DOHH2 (cell line): Measurements from ENCODE around the gene TUBA8.

Experiments
- H3F3A ChIP-seq: fragments of 200-600 bp; sonication (generic), shearing (Covaris generic); 2 replicates; pipeline ENCODE4 v1.6.0; 2016; ENCODE audit warnings: antibody characterized with exemption, mild to moderate bottlenecking; ENCODE audit not compliant: control insufficient read depth, insufficient read depth
- H3K27ac ChIP-seq: fragments of 200-600 bp; sonication (generic); 2 replicates; pipeline ENCODE4 v1.5.1; 2014; ENCODE audit warnings: low read depth, mild to moderate bottlenecking, low read length, moderate library complexity
- H3K27me3 ChIP-seq: fragments of 200-600 bp; sonication (generic); 2 replicates; pipeline ENCODE4 v1.6.1; 2014; ENCODE audit warnings: mild to moderate bottlenecking, low read length, mixed read lengths; ENCODE audit not compliant: control insufficient read depth
- H3K36me3 ChIP-seq: fragments of 200-600 bp; sonication (generic); 2 replicates; pipeline ENCODE4 v1.6.1; 2014; ENCODE audit warnings: mild to moderate bottlenecking, low read length, moderate library complexity, mixed read lengths; ENCODE audit not compliant: control insufficient read depth
- H3K4me1 ChIP-seq: fragments of 200-600 bp; sonication (generic); 2 replicates; pipeline ENCODE4 v1.6.1; 2014; ENCODE audit warnings: mild to moderate bottlenecking, low read length, mixed read lengths; ENCODE audit not compliant: control insufficient read depth
- H3K4me2 ChIP-seq: fragments of 200-600 bp; sonication (generic); 2 replicates; pipeline ENCODE4 v1.6.0; 2014; ENCODE audit warnings: mild to moderate bottlenecking, low read length, moderate library complexity
- H3K4me3 ChIP-seq: fragments of 200-600 bp; sonication (generic); 2 replicates; pipeline ENCODE4 v1.5.1; 2014; ENCODE audit warnings: mild to moderate bottlenecking, low read length, mixed read lengths
- H3K79me2 ChIP-seq: fragments of 200-600 bp; sonication (generic); 2 replicates; pipeline ENCODE4 v1.6.1; 2014; ENCODE audit warnings: mild to moderate bottlenecking, low read length, mixed read lengths; ENCODE audit not compliant: control insufficient read depth
- H3K9me2 ChIP-seq: fragments of 200-600 bp; sonication (generic); replicated peaks from 2 replicates; pipeline ENCODE4 v1.6.1; 2014; ENCODE audit warnings: mild to moderate bottlenecking, low read length, mixed read lengths; ENCODE audit not compliant: control insufficient read depth
- H3K9me3 ChIP-seq: fragments of 200-600 bp; sonication (generic); 2 replicates; pipeline ENCODE4 v1.6.1; 2014; ENCODE audit warnings: antibody characterized with exemption, low read length, mixed read lengths; ENCODE audit not compliant: control insufficient read depth, insufficient read depth
- H4K20me1 ChIP-seq: fragments of 200-600 bp; sonication (generic); 2 replicates; pipeline ENCODE4 v1.6.0; 2014; ENCODE audit warnings: low read depth, mild to moderate bottlenecking, antibody characterized with exemption, low read length, moderate library complexity; ENCODE audit not compliant: control insufficient read depth, insufficient read depth
- EZH2phosphoT487 ChIP-seq: fragments of 200-600 bp; sonication (generic); IDR thresholded peaks from 2 replicates; pipeline ENCODE4 v1.6.1; 2017; ENCODE audit warnings: borderline replicate concordance, mild to moderate bottlenecking, antibody characterized with exemption, low read length, moderate library complexity, mixed read lengths
- TF ChIP-seq, protein P1 (sequence below): fragments of 200-600 bp; sonication (generic); IDR thresholded peaks from one replicate; pipeline ENCODE4 v1.5.1; 2014; ENCODE audit warnings: antibody characterized with exemption, mild to moderate bottlenecking, low read depth, low read length; ENCODE audit not compliant: poor library complexity, severe bottlenecking

The TUBA8 gene

DNA sequence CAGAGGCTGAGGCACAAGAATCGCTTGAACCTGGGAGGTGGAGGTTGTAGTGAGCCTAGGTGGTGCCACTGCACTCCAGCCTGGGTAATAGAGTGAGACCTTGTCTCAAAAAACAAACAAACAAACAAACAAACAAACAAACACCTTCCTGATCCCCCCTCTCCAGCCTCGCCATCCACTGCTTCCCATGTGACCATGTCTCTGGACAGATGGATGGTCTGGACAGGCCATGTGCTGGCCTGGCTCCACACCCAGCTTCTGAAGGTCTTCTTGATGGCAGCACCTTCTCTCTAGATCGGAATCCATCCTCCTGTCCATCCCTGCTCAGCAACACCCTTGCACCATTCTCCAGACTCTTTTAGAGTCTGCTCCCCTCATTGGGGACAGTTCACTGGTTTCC is 43.5 kb upstream of the TUBA8 start:
- H3K27me3 ChIP-seq: no peaks in the 10 kb centered on the region
- peaks cover 10% of the 10 kb centered on the region; the same call in 1 of the 2 replicates for H3K36me3 ChIP-seq
- peaks cover 78% of the 10 kb centered on the region for H3K4me1 ChIP-seq
- H4K20me1 ChIP-seq: no peaks in the 10 kb centered on the region
- H3K4me3 ChIP-seq: no peak overlapping the region
- H3K4me2 ChIP-seq: peak overlapping the region; percentile 76; the same call in 1 of the 2 replicates
- no peak overlapping the region for H3K27ac ChIP-seq
- H3F3A ChIP-seq: peaks cover 21% of the 10 kb centered on the region
- no peaks in the 10 kb centered on the region for H3K9me3 ChIP-seq
- TF ChIP-seq, protein P1, sequence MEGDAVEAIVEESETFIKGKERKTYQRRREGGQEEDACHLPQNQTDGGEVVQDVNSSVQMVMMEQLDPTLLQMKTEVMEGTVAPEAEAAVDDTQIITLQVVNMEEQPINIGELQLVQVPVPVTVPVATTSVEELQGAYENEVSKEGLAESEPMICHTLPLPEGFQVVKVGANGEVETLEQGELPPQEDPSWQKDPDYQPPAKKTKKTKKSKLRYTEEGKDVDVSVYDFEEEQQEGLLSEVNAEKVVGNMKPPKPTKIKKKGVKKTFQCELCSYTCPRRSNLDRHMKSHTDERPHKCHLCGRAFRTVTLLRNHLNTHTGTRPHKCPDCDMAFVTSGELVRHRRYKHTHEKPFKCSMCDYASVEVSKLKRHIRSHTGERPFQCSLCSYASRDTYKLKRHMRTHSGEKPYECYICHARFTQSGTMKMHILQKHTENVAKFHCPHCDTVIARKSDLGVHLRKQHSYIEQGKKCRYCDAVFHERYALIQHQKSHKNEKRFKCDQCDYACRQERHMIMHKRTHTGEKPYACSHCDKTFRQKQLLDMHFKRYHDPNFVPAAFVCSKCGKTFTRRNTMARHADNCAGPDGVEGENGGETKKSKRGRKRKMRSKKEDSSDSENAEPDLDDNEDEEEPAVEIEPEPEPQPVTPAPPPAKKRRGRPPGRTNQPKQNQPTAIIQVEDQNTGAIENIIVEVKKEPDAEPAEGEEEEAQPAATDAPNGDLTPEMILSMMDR: no peak
- TF ChIP-seq EZH2phosphoT487: no peak
- no peaks in the 10 kb centered on the region for H3K9me2 ChIP-seq
- H3K79me2 ChIP-seq: no peaks in the 10 kb centered on the region

DNA sequence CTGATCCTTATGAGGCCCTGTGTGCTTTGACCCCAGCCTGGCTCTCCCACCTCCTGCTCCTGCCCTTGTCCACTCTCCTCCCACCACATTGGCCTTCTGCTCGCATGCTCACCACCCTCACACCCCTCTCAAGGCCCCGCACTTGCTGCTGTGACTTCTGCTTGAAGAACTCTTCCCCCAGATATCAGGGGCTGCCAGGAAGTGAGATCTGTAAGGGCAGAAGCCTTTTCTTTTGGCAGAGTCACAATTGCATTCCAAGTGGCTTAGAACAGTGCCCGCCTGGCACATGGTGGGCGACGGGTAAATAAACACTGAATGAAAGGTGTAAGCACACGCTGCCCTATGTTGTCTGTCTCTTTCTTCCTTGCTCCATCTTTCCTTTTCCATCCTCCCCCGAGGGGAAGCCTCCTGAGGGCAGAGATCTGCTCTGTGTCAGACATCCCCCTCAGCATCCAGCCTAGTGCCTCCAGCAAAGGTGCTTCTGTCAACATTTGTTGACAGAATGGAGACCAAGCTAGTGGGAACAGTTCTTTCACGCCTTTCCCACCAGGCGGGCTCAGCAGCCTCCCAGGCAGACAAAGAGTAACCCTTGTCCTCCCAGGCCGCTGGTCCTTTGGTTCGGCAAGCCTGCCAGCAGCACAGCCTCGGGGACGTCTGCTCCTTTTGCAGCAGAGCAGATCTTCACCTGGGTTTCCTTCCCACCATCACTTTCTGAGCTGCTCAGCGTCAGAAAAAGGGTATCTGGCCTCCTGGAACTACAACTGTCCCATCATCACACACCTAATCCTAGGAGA is 42.9 kb upstream of the TUBA8 start:
- Histone ChIP-seq H3K36me3 (peaks cover 10% of the 10 kb centered on the region; the same call in 1 of the 2 replicates), H3K27me3 (no peaks in the 10 kb centered on the region), H3K4me3 (no peak overlapping the region), H3K4me2 (no peak overlapping the region; the same call in 1 of the 2 replicates), H3F3A (peaks cover 21% of the 10 kb centered on the region), H4K20me1 (no peaks in the 10 kb centered on the region), H3K79me2 (no peaks in the 10 kb centered on the region), H3K9me2 (no peaks in the 10 kb centered on the region), H3K9me3 (no peaks in the 10 kb centered on the region), H3K4me1 (peaks cover 84% of the 10 kb centered on the region), H3K27ac (0 out of 2 replicates have a peak overlapping the region, but pooled peaks have one; percentile 1)
- TF ChIP-seq EZH2phosphoT487: no peak
- TF ChIP-seq, protein P1: no peak

DNA sequence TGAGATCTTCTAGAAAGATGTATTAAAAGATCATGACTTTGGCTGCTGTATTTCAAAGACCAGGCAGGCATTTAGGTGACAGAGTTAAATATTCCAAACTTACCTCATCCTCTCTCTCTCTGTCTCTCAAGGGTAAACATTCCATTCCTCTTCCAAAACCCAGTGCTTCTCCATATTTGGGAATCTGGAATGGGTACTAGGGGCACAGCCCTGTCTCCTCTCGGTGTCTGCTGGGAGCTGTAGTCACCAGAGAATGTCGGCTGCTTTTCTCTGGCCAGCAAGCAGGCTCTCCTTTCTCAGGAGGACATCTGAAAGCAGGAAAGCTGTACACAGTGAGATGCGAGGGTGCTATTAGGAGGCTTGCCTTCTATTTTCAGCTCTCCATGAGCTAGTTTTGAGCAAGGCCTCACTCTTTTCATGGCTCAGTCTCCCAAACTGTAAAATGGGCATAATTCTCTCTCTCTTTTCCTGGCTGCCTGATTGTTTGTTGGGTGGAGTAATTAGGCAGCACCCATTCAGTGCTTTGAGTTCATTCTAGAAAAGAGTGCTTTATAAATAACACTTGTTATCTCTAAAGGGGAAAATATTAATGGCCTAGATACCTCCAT is 42.1 kb upstream of the TUBA8 start:
- Histone ChIP-seq H3F3A (peaks cover 21% of the 10 kb centered on the region), H3K4me2 (peak overlapping the region; percentile 48), H3K4me3 (peak overlapping the region; percentile 14; the same call in 1 of the 2 replicates), H3K4me1 (peaks cover 87% of the 10 kb centered on the region), H3K9me2 (no peaks in the 10 kb centered on the region), H4K20me1 (no peaks in the 10 kb centered on the region), H3K9me3 (no peaks in the 10 kb centered on the region), H3K27ac (0 out of 2 replicates have a peak overlapping the region, but pooled peaks have one; percentile 1), H3K36me3 (peaks cover 10% of the 10 kb centered on the region; the same call in 1 of the 2 replicates), H3K79me2 (no peaks in the 10 kb centered on the region), H3K27me3 (no peaks in the 10 kb centered on the region)
- no peak for TF ChIP-seq EZH2phosphoT487
- TF ChIP-seq, protein P1: no peak
